NCI-H2196 (cell line): ENCODE measurements around the gene NOXA1.

Source experiments
- DNase-seq: peaks from one replicate; lab custom pipeline; 2025; ENCODE audit not compliant: unreplicated experiment; lab: John Stamatoyannopoulos, UW

The NOXA1 gene

GRCh38 chr9:137454145-137454596 is 31.0 kb downstream of the NOXA1 start:
- no peak for DNase-seq

GRCh38 chr9:137454597-137455358 is 31.6 kb downstream of the NOXA1 start:
- DNase-seq = no peak

- DNase-seq = no peak
Observed at GRCh38 chr9:137455359-137455991, 32.3 kb downstream of the NOXA1 start.

DNA sequence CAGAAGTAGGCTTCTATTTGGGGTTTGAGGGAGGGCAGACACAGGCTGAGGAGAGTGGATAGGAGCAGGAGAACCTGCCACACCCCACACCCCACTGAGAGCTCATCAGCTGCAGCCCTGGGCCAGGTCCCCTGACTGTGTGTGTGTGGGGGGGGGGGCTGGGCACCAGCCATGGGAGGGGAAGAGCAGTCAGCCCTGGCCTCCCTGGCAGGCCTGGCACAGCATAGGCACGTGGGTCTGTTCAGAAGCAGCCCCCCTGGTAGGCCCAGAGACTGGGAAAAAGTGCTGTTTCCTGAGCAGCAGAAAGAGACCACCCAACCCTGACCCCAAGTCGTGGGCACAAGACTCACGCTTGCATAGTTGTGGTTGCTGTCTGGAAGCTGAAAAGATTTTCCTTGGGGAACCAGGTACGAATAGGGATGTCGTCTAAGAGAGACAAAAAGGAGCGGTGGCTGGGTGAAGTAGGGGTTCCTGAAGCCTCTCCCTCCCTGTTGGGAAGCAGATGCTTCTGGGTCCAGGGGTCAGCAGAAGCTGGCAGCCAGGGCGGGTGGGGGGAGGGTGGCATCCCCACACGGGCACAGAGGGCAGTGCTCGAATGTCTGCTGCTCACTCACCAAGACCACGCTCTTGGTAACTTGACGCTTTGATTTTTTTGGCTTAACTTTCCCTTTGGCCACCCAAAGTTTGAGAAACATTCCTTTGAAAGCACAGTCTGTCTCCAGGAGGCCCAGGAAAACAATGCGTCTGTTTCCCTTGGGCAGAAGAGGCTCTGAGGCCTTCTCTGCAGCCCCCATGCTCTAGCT is 33.1 kb downstream of the NOXA1 start:
- no peak for DNase-seq

- no peak for DNase-seq
Observed at GRCh38 chr9:137456864-137457405, 33.7 kb downstream of the NOXA1 start.

- DNase-seq = no peak
Observed at GRCh38 chr9:137457406-137458193, 34.4 kb downstream of the NOXA1 start.

- no peak for DNase-seq
Observed at GRCh38 chr9:137458194-137459151, 35.3 kb downstream of the NOXA1 start.

GRCh38 chr9:137459152-137459600 is 36.0 kb downstream of the NOXA1 start, which contains the start of gene NSMF:
Gene NSMF (minus strand): TSS chr9:137459334. CDS start chr9:137459102, 232 bp downstream.
- DNase-seq = peak; percentile 95

DNA sequence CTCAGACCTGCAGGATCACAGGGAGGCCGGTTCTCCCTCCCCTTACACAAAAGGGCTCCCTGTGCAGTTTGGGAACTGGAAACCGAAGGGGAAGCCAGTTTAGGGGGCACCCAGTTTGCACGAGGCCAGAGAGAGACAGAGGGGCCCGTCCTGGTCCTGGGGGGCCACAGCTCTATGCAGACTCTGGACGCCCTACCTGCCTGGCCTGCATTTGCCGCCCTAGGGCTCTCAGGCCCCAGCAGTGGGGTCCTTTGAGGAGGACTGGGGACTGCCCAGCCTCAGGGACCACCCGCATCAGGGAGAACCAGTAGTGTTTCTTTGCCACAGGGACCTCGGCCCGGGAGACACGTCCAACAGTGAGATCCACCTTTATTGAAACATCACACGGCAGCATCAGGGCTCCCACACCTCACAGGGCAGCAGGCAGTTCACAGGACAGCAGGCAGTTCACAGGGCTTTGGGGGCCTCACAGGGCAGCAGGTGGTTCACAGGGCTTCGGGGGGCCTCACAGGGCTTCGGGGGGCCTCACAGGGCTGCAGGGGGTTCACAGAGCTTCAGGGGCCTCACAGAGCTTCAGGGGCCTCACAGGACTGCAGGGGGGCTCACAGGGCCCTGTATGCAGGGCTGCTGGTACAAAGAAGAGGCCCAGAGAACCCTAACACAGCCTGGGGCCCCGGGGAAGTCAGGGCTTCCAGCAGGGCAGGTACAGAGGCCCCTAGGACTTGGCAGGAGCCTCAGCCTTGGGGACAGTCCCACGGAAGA is 36.6 kb downstream of the NOXA1 start:
- no peak for DNase-seq

- DNase-seq = no peak
Observed at GRCh38 chr9:137460363-137461315, 37.4 kb downstream of the NOXA1 start.

GRCh38 chr9:137461316-137461662 is 38.1 kb downstream of the NOXA1 start:
- no peak for DNase-seq

GRCh38 chr9:137461663-137462395 is 38.6 kb downstream of the NOXA1 start:
- DNase-seq = no peak

GRCh38 chr9:137462396-137462985 is 39.3 kb downstream of the NOXA1 start:
- DNase-seq = no peak

DNA sequence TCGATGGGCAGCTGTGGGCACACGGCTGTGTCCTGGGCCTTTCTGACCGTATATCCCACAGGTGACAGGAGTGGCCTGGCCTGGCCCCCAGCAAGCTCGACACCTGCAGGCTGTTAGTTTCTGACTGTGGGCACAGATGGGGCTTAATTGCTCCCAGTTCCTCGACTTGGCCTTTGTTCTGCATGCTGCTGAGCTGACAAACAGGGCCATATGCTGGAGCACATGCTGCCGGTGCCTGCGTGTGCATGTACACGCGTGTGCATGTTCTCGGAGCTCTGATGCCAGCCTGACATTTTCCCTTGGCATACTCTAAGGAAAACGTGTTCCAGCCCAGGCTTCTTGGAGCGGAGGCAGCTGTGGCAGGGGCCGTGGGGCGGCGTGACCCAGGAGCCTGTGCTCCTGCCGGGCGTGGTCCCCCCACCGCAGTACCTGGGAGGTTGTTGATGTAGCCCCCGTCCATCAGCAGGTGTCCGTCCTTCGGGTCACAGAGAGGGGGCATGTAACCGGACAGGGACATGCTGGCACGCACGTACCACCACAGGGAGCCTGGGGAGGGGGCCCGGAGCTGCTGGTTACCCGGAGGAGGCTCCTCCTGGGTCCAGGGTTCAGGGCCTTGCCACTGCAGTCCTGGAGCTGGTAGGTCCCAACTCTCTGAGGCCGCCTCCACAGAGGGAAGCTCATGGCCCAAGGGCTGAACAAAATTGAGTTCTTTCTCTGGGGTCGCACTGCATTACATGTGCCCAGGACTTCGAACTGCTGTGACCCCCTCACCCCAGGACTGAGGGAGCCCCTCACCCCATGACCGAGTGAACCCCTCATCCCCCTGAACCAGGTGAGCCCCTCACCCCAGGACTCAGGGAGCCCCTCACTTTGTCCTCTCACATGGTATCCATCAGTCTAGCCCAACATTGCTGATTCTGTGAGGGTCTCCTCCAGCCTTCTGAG is 40.1 kb downstream of the NOXA1 start:
- no peak for DNase-seq

DNA sequence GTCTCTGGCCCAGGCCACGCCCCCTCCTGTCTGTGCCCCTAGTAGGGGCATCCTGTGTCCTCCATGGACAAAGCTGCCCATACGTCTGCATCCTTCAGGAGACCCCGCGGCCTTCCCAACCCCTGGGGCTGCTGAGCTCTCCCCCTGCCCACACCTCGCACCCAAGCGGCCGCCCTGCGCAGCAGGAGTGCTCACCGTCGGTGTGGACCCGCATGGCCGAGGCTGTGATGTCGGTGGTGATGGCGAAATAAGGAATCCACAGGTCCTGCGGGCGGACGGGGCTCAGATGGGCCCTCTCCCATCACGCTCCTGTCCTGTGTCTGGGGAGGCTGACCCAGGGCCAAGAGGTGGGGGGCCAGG is 40.7 kb downstream of the NOXA1 start:
- DNase-seq = no peak
